ENCODE measurements around the gene GPSM1. TPM values are rescaled to one million over a fixed set of nuclear protein-coding genes. Genes with fewer than 3 reads are reported as not detected.

The GPSM1 gene
- total and polyA plus RNA-seq, 4 donors, result 6.9 to 53.7 (median 25.8) TPM

GRCh38 chr9:136372006-136372405 is 44.7 kb downstream of the GPSM1 start:
- H3K27ac ChIP-seq (ENCODE audit: low read depth in 1 of 2, low read length in 2 of 2), result no peak overlapping the region
- no peaks in the 10 kb centered on the region for H3K4me1 ChIP-seq (ENCODE audit: control insufficient read depth in 1 of 2, insufficient read depth in 2 of 2, low read length in 2 of 2)
- no peak for DNase-seq
- no peaks in the 10 kb centered on the region for H3K36me3 ChIP-seq (ENCODE audit: control insufficient read depth in 1 of 2, insufficient read depth in 2 of 2, low read length in 1 of 2)
- no peak overlapping the region for H3K4me3 ChIP-seq (ENCODE audit: low read length in 2 of 2)
- intact Hi-C loops (cut with DNase I), result no loop called here
- no peaks in the 10 kb centered on the region for H3K9me3 ChIP-seq (ENCODE audit: control insufficient read depth, low read length)
- no peak for ATAC-seq (ENCODE audit: low FRiP score)
- 86 to 88% methylated on average over 20 to 21 of the region's 21 CpGs for WGBS, 2 donors
- H3K27me3 ChIP-seq (ENCODE audit: control insufficient read depth in 1 of 2, insufficient read depth in 2 of 2, low read length in 1 of 2), result no peaks in the 10 kb centered on the region

GRCh38 chr9:136372561-136373299 is 45.4 kb downstream of the GPSM1 start:
- no peaks in the 10 kb centered on the region for H3K27me3 ChIP-seq (ENCODE audit: control insufficient read depth in 1 of 2, insufficient read depth in 2 of 2, low read length in 1 of 2)
- H3K4me1 ChIP-seq (ENCODE audit: control insufficient read depth in 1 of 2, insufficient read depth in 2 of 2, low read length in 2 of 2), result no peaks in the 10 kb centered on the region
- WGBS, 2 donors, result 15 to 21% methylated on average over 21 of the region's 21 CpGs
- intact Hi-C loops (cut with DNase I), result no loop called here
- no peak overlapping the region for H3K27ac ChIP-seq (ENCODE audit: low read depth in 1 of 2, low read length in 2 of 2)
- H3K4me3 ChIP-seq (ENCODE audit: low read length in 2 of 2), result no peak overlapping the region
- peak in 1 of 2 donors; percentile 89 for DNase-seq
- no peaks in the 10 kb centered on the region for H3K9me3 ChIP-seq (ENCODE audit: control insufficient read depth, low read length)
- no peaks in the 10 kb centered on the region for H3K36me3 ChIP-seq (ENCODE audit: control insufficient read depth in 1 of 2, insufficient read depth in 2 of 2, low read length in 1 of 2)
- peak; percentile 44 for ATAC-seq (ENCODE audit: low FRiP score)

DNA sequence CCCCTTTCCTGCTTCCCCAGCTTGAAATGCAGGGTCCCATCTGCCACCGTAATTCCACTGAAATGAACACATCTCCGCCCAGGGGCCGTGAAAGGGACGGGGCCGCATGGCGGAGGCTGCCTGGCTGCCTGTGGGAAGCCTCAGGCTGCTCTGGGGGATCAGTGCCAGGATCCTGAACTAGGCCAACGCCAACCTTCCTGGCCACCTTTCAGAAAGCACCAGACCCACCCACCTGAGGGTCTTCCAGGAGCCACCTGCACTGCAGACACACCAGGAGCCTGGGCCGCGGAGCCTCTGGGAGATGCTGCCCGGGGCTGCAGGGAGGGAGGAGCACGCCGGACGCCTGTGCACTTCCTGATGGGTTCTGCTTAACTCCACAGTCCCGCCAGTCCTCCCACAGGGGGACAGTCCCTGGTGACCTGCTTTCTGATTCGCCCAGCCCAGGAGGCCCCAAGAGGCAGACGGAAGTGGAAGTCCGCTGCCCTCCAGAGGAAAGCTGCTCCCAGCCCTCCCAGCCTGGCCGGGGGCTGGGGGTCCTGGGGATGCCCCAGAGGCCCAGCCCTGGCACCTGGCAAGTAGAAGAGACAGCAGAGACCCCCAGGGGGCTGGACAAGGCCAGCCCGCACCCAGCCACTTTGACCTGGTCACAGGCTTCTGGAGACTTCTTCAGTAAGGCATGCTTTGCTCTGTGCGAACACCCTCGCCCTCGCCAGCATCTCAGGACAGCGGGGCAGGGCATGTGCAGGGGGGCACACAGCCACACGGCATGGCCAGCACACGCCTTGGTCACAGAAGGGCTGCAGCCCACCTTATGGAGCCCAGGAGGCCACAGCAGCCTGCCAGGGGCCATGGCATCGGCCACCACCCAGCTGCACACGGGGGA is 46.2 kb downstream of the GPSM1 start, which contains the start of gene CARD9:
TSS of gene CARD9 (minus strand) at position 370 of the 883 bp plus-strand sequence. CDS start 1,591 bp downstream, outside the sequence.
- H3K27me3 ChIP-seq (ENCODE audit: control insufficient read depth in 1 of 2, insufficient read depth in 2 of 2, low read length in 1 of 2), result no peaks in the 10 kb centered on the region
- H3K27ac ChIP-seq (ENCODE audit: low read depth in 1 of 2, low read length in 2 of 2), result no peak within 1 kb of the TSS
- no peaks in the 10 kb centered on the region for H3K36me3 ChIP-seq (ENCODE audit: control insufficient read depth in 1 of 2, insufficient read depth in 2 of 2, low read length in 1 of 2)
- DNase-seq (peak in 1 of 2 donors; percentile 80), ATAC-seq (ENCODE audit: low FRiP score) (peak; percentile 13)
- no peaks in the 10 kb centered on the region for H3K9me3 ChIP-seq (ENCODE audit: control insufficient read depth, low read length)
- 63 to 66% methylated on average over 27 of the region's 27 CpGs for WGBS, 2 donors
- H3K4me1 ChIP-seq (ENCODE audit: control insufficient read depth in 1 of 2, insufficient read depth in 2 of 2, low read length in 2 of 2), result no peaks in the 10 kb centered on the region
- H3K4me3 ChIP-seq (ENCODE audit: low read length in 2 of 2), result no peak within 1 kb of the TSS
- intact Hi-C loops (cut with DNase I), result no loop called here

- Histone ChIP-seq H3K4me1 (ENCODE audit: control insufficient read depth in 1 of 2, insufficient read depth in 2 of 2, low read length in 2 of 2) (no peaks in the 10 kb centered on the region), H3K27me3 (ENCODE audit: control insufficient read depth in 1 of 2, insufficient read depth in 2 of 2, low read length in 1 of 2) (no peaks in the 10 kb centered on the region), H3K9me3 (ENCODE audit: control insufficient read depth, low read length) (no peaks in the 10 kb centered on the region), H3K36me3 (ENCODE audit: control insufficient read depth in 1 of 2, insufficient read depth in 2 of 2, low read length in 1 of 2) (no peaks in the 10 kb centered on the region), H3K4me3 (ENCODE audit: low read length in 2 of 2) (no peak overlapping the region), H3K27ac (ENCODE audit: low read depth in 1 of 2, low read length in 2 of 2) (no peak overlapping the region)
- 90 to 94% methylated on average over 14 of the region's 14 CpGs for WGBS, 2 donors
- DNase-seq (no peak), ATAC-seq (ENCODE audit: low FRiP score) (no peak)
- intact Hi-C loops (cut with DNase I), result no loop called here
Measured at GRCh38 chr9:136374183-136374575, 46.8 kb downstream of the GPSM1 start.

GRCh38 chr9:136375096-136375495 is 47.8 kb downstream of the GPSM1 start:
- Histone ChIP-seq H3K36me3 (ENCODE audit: control insufficient read depth in 1 of 2, insufficient read depth in 2 of 2, low read length in 1 of 2) (no peaks in the 10 kb centered on the region), H3K4me3 (ENCODE audit: low read length in 2 of 2) (no peak overlapping the region), H3K27me3 (ENCODE audit: control insufficient read depth in 1 of 2, insufficient read depth in 2 of 2, low read length in 1 of 2) (no peaks in the 10 kb centered on the region), H3K27ac (ENCODE audit: low read depth in 1 of 2, low read length in 2 of 2) (no peak overlapping the region), H3K9me3 (ENCODE audit: control insufficient read depth, low read length) (no peaks in the 10 kb centered on the region), H3K4me1 (ENCODE audit: control insufficient read depth in 1 of 2, insufficient read depth in 2 of 2, low read length in 2 of 2) (no peaks in the 10 kb centered on the region)
- 93% methylated on average over 12 of the region's 12 CpGs for whole genome bisulfite sequencing, 2 donors
- intact Hi-C loops (cut with DNase I), result no loop called here
- no peak for DNase-seq
- ATAC-seq (ENCODE audit: low FRiP score), result no peak

- H3K27me3 ChIP-seq (ENCODE audit: control insufficient read depth in 1 of 2, insufficient read depth in 2 of 2, low read length in 1 of 2), result no peaks in the 10 kb centered on the region
- no peaks in the 10 kb centered on the region for H3K36me3 ChIP-seq (ENCODE audit: control insufficient read depth in 1 of 2, insufficient read depth in 2 of 2, low read length in 1 of 2)
- no peak overlapping the region for H3K27ac ChIP-seq (ENCODE audit: low read depth in 1 of 2, low read length in 2 of 2)
- H3K9me3 ChIP-seq (ENCODE audit: control insufficient read depth, low read length), result no peaks in the 10 kb centered on the region
- no peak for ATAC-seq (ENCODE audit: low FRiP score)
- H3K4me3 ChIP-seq (ENCODE audit: low read length in 2 of 2), result no peak overlapping the region
- DNase-seq, result no peak
- 73 to 83% methylated on average over 6 to 8 of the region's 8 CpGs for WGBS, 2 donors
- no peaks in the 10 kb centered on the region for H3K4me1 ChIP-seq (ENCODE audit: control insufficient read depth in 1 of 2, insufficient read depth in 2 of 2, low read length in 2 of 2)
- intact Hi-C loops (cut with DNase I), result no loop called here
Measured at GRCh38 chr9:136376457-136376856, 49.1 kb downstream of the GPSM1 start.

GRCh38 chr9:136377341-136378169 is 50.2 kb downstream of the GPSM1 start:
- H3K27me3 ChIP-seq (ENCODE audit: control insufficient read depth in 1 of 2, insufficient read depth in 2 of 2, low read length in 1 of 2), result no peaks in the 10 kb centered on the region
- WGBS, 2 donors, result 87 to 90% methylated on average over 28 to 32 of the region's 32 CpGs
- H3K36me3 ChIP-seq (ENCODE audit: control insufficient read depth in 1 of 2, insufficient read depth in 2 of 2, low read length in 1 of 2), result peaks cover 0 to 1% of the 10 kb centered on the region in 2 donors
- no peak overlapping the region for H3K4me3 ChIP-seq (ENCODE audit: low read length in 2 of 2)
- H3K4me1 ChIP-seq (ENCODE audit: control insufficient read depth in 1 of 2, insufficient read depth in 2 of 2, low read length in 2 of 2), result no peaks in the 10 kb centered on the region
- intact Hi-C loops (cut with DNase I), result no loop called here
- H3K9me3 ChIP-seq (ENCODE audit: control insufficient read depth, low read length), result no peaks in the 10 kb centered on the region
- no peak for DNase-seq
- ATAC-seq (ENCODE audit: low FRiP score), result no peak
- H3K27ac ChIP-seq (ENCODE audit: low read depth in 1 of 2, low read length in 2 of 2), result no peak overlapping the region

- no peaks in the 10 kb centered on the region for H3K4me1 ChIP-seq (ENCODE audit: control insufficient read depth in 1 of 2, insufficient read depth in 2 of 2, low read length in 2 of 2)
- WGBS, 2 donors, result 80 to 86% methylated on average over 25 to 28 of the region's 28 CpGs
- ATAC-seq (ENCODE audit: low FRiP score) (no peak), DNase-seq (no peak)
- H3K27me3 ChIP-seq (ENCODE audit: control insufficient read depth in 1 of 2, insufficient read depth in 2 of 2, low read length in 1 of 2), result no peaks in the 10 kb centered on the region
- H3K36me3 ChIP-seq (ENCODE audit: control insufficient read depth in 1 of 2, insufficient read depth in 2 of 2, low read length in 1 of 2), result peaks cover 0 to 4% of the 10 kb centered on the region in 2 donors
- H3K9me3 ChIP-seq (ENCODE audit: control insufficient read depth, low read length), result no peaks in the 10 kb centered on the region
- intact Hi-C loops (cut with DNase I), result no loop called here
- no peak overlapping the region for H3K27ac ChIP-seq (ENCODE audit: low read depth in 1 of 2, low read length in 2 of 2)
- H3K4me3 ChIP-seq (ENCODE audit: low read length in 2 of 2), result no peak overlapping the region
Measured at GRCh38 chr9:136378170-136379002, 51.0 kb downstream of the GPSM1 start.
